Measurements from ENCODE around the gene UGT2B7. TPM values are rescaled to one million over a fixed set of nuclear protein-coding genes. Genes with fewer than 3 reads are reported as not detected.

Gene UGT2B7
- total and polyA plus RNA-seq, 2 of the 13 experiments (the other 11 are each of a cell fraction or from before 2014, with no cell fraction given), result 26.8 to 41.8 TPM

GRCh38 chr4:69058410-69059059 is 37.7 kb upstream of the UGT2B7 start (continued):
- TF ChIP-seq HOXD1 (CRISPR knock-in tag; IDR thresholded peaks at IDR 0.05) (no peak), KAT2B (IDR thresholded peaks at IDR 0.05; ENCODE audit: borderline replicate concordance, low read depth, low read length) (no peak), ZBTB7B (CRISPR knock-in tag; IDR thresholded peaks at IDR 0.05) (no peak), BRD4 (CRISPR knock-in tag; IDR thresholded peaks at IDR 0.05) (no peak), ARNTL (CRISPR knock-in tag; IDR thresholded peaks at IDR 0.05) (no peak), ATRX (CRISPR knock-in tag; IDR thresholded peaks at IDR 0.05; ENCODE audit: borderline replicate concordance) (no peak), ZNF773 (CRISPR knock-in tag; IDR thresholded peaks at IDR 0.05; ENCODE audit: borderline replicate concordance) (no peak), ZUFSP (CRISPR knock-in tag; IDR thresholded peaks at IDR 0.05; ENCODE audit: borderline replicate concordance) (no peak), HOXA5 (CRISPR knock-in tag; IDR thresholded peaks at IDR 0.05) (no peak), BCL3 (CRISPR knock-in tag; IDR thresholded peaks at IDR 0.05) (no peak), YY1 (IDR thresholded peaks at IDR 0.05; ENCODE audit: insufficient read depth, insufficient replicate concordance, low read depth, low read length) (no peak), RARA (CRISPR knock-in tag; IDR thresholded peaks at IDR 0.05) (peak; percentile 54), ZNF747 (CRISPR knock-in tag; IDR thresholded peaks at IDR 0.05; ENCODE audit: borderline replicate concordance) (no peak), REST (IDR thresholded peaks at IDR 0.05; ENCODE audit: borderline replicate concordance in 1 of 2, low read depth in 1 of 2, low read length in 2 of 2) (no peak), AHR (CRISPR knock-in tag; IDR thresholded peaks at IDR 0.05) (no peak)
- TF ChIP-seq, protein P1, sequence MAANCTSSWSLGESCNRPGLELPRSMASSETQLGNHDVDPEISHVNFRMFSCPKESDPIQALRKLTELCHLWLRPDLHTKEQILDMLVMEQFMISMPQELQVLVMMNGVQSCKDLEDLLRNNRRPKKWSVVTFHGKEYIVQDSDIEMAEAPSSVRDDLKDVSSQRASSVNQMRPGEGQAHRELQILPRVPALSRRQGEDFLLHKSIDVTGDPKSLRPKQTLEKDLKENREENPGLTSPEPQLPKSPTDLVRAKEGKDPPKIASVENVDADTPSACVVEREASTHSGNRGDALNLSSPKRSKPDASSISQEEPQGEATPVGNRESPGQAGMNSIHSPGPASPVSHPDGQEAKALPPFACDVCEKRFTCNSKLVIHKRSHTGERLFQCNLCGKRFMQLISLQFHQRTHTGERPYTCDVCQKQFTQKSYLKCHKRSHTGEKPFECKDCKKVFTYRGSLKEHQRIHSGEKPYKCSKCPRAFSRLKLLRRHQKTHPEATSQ (CRISPR knock-in tag; IDR thresholded peaks at IDR 0.05; ENCODE audit: borderline replicate concordance), result 0 out of 2 replicates have a peak, but pooled peaks have one; percentile 30
- TF ChIP-seq, protein P2, sequence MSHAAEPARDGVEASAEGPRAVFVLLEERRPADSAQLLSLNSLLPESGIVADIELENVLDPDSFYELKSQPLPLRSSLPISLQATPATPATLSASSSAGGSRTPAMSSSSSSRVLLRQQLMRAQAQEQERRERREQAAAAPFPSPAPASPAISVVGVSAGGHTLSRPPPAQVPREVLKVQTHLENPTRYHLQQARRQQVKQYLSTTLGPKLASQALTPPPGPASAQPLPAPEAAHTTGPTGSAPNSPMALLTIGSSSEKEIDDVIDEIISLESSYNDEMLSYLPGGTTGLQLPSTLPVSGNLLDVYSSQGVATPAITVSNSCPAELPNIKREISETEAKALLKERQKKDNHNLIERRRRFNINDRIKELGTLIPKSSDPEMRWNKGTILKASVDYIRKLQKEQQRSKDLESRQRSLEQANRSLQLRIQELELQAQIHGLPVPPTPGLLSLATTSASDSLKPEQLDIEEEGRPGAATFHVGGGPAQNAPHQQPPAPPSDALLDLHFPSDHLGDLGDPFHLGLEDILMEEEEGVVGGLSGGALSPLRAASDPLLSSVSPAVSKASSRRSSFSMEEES (CRISPR knock-in tag; IDR thresholded peaks at IDR 0.05), result no peak
- TF ChIP-seq, protein P3, sequence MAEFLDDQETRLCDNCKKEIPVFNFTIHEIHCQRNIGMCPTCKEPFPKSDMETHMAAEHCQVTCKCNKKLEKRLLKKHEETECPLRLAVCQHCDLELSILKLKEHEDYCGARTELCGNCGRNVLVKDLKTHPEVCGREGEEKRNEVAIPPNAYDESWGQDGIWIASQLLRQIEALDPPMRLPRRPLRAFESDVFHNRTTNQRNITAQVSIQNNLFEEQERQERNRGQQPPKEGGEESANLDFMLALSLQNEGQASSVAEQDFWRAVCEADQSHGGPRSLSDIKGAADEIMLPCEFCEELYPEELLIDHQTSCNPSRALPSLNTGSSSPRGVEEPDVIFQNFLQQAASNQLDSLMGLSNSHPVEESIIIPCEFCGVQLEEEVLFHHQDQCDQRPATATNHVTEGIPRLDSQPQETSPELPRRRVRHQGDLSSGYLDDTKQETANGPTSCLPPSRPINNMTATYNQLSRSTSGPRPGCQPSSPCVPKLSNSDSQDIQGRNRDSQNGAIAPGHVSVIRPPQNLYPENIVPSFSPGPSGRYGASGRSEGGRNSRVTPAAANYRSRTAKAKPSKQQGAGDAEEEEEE (CRISPR knock-in tag; IDR thresholded peaks at IDR 0.05; ENCODE audit: borderline replicate concordance), result no peak
